ENCODE measurements around the gene CYP4A11.

GRCh38 chr1:46983166-46983829, 42.0 kb upstream of the CYP4A11 start:
- TF ChIP-seq CSRNP3 (CRISPR knock-in tag; IDR thresholded peaks at IDR 0.05) (no peak), ARNTL (CRISPR knock-in tag; IDR thresholded peaks at IDR 0.05; ENCODE audit: borderline replicate concordance, low read depth) (no peak), CREB5 (CRISPR knock-in tag; IDR thresholded peaks at IDR 0.05; ENCODE audit: low read depth) (no peak), TCF4 (CRISPR knock-in tag; IDR thresholded peaks at IDR 0.05; ENCODE audit: borderline replicate concordance) (no peak), GLIS3 (CRISPR knock-in tag; IDR thresholded peaks at IDR 0.05) (no peak), ZFP30 (CRISPR knock-in tag; IDR thresholded peaks at IDR 0.05) (no peak), RARB (CRISPR knock-in tag; IDR thresholded peaks at IDR 0.05) (no peak)

Measured in SK-N-SH treated with all-trans-retinoic acid at 6 μM for 48 hours (cell line).